Stimulated activated naive CD8-positive, alpha-beta T cell treated with anti-CD3 and anti-CD28 coated beads, Interleukin-15, Interleukin-2, amounts not matched to agents 100 ng/mL and 50 ng/mL, for 24 hours (primary cell): ENCODE measurements around the gene AICDA.
"Not testable (repeated sequence)": the region's sequence is repeated elsewhere in the genome, so short reads cannot be mapped to it uniquely, and the experiment has no call there.

Source experiments
- H3K27ac Mint-ChIP-seq: one replicate; pipeline ENCODE4 v1.8.0; 2021; ENCODE audit warnings: mild to moderate bottlenecking, mixed read lengths
- H3K27me3 Mint-ChIP-seq: one replicate; pipeline ENCODE4 v1.8.0; 2021; ENCODE audit warnings: mixed read lengths
- H3K36me3 Mint-ChIP-seq: one replicate; pipeline ENCODE4 v1.8.0; 2021; ENCODE audit warnings: low read depth, mixed read lengths
- H3K4me1 Mint-ChIP-seq: one replicate; pipeline ENCODE4 v1.8.0; 2021; ENCODE audit warnings: low read depth, mixed read lengths
- H3K4me3 Mint-ChIP-seq: one replicate; pipeline ENCODE4 v1.8.0; 2021; ENCODE audit warnings: mild to moderate bottlenecking, mixed read lengths
- H3K9me3 Mint-ChIP-seq: one replicate; pipeline ENCODE4 v1.8.0; 2021; ENCODE audit warnings: mixed read lengths

The AICDA gene

GRCh38 chr12:8635342-8636006 is 22.8 kb upstream of the AICDA start:
- H3K4me1 Mint-ChIP-seq, H3K27me3 Mint-ChIP-seq, H3K36me3 Mint-ChIP-seq, H3K9me3 Mint-ChIP-seq, H3K27ac Mint-ChIP-seq, H3K4me3 Mint-ChIP-seq: not testable (repeated sequence)

DNA sequence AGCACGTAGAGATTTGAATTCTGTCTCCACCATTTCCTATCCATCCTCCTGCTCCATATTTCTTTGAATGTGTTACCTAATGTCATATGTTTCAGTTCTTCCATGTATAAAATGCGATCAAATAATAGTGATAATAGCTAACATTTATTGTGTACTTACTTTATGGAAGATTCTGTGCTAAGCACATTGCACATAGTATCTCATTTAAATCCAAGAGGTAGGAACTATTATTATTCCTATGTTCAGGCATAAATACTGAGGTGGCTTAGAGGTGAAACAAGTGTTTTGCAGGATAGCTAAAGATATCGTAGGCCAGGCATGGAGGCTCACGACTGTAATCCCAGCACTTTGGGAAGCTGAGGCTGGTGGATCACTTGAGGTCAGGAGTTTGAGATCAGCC is 17.5 kb upstream of the AICDA start:
- H3K9me3 Mint-ChIP-seq: no peaks in the 10 kb centered on the region
- no peaks in the 10 kb centered on the region for H3K36me3 Mint-ChIP-seq
- H3K27ac Mint-ChIP-seq: no peak overlapping the region
- H3K4me3 Mint-ChIP-seq: no peak overlapping the region
- H3K4me1 Mint-ChIP-seq: peaks cover 9% of the 10 kb centered on the region
- H3K27me3 Mint-ChIP-seq: no peaks in the 10 kb centered on the region

DNA sequence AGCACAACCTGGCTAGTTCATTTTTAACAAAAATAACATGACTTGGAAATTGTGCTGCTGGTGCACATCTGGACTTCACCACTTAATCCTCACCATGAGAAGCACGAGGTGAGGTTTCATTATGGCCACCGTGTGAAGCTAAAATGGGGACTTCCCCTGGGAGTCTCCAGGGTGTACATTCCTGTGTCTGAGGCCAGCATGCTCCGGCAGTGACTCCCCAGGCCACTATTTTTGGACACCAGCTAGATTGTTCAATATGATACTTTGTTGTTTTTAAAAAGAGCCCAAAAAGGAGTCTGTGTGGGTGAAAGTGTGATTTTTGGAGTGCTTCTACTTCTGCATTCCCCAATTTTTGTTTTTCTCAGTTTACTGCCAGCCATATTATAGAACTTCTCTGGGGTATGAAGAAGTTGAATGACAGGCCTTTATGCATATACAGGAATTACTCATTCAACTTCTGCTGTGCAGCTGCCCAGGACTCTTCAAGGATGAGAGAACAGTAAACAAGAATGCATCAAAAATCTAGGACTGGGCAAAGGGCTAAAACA is 16.9 kb upstream of the AICDA start:
- H3K27me3 Mint-ChIP-seq: no peaks in the 10 kb centered on the region
- no peaks in the 10 kb centered on the region for H3K9me3 Mint-ChIP-seq
- no peaks in the 10 kb centered on the region for H3K36me3 Mint-ChIP-seq
- no peak overlapping the region for H3K4me3 Mint-ChIP-seq
- peaks cover 9% of the 10 kb centered on the region for H3K4me1 Mint-ChIP-seq
- H3K27ac Mint-ChIP-seq: peak overlapping the region; percentile 22

DNA sequence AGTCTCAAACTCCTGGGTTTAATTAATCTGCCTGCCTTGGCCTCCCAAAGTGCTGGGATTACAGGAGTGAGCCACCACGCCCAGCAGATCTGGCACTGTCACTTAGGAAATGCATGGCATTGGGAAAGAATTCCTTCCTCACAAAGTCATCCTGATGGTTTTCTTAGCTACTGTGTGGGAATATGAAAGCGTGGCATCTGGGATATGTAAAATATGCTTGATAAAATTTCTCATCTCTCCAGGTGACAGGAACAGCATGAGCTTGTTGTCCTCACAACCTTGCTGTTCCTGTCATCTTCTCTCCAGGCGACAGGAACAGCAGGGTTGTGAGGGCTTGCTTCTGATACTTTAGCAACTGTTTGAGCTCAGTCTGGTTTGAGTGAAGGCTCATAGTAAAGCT is 16.1 kb upstream of the AICDA start:
- Mint-ChIP-seq H3K9me3 (no peaks in the 10 kb centered on the region), H3K36me3 (no peaks in the 10 kb centered on the region), H3K4me1 (peaks cover 9% of the 10 kb centered on the region), H3K4me3 (no peak overlapping the region), H3K27ac (no peak overlapping the region), H3K27me3 (no peaks in the 10 kb centered on the region)

DNA sequence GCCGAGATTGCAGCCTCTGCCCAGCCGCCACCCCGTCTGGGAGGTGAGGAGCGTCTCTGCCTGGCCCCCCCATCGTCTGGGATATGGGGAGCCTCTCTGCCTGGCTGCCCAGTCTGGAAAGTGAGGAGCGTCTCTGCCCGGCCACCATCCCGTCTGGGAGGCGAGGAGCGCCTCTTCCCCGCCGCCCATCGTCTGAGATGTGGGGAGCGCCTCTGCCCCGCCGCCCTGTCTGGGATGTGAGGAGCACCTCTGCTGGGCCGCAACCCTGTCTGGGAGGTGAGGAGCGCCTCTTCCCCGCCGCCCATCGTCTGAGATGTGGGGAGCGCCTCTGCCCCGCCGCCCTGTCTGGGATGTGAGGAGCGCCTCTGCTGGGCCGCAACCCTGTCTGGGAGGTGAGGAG is 12.1 kb upstream of the AICDA start:
- H3K27ac Mint-ChIP-seq, H3K36me3 Mint-ChIP-seq, H3K27me3 Mint-ChIP-seq, H3K4me3 Mint-ChIP-seq, H3K4me1 Mint-ChIP-seq, H3K9me3 Mint-ChIP-seq: not testable (repeated sequence)

GRCh38 chr12:8622646-8623045 is 10.0 kb upstream of the AICDA start:
- Mint-ChIP-seq H3K9me3 (no peaks in the 10 kb centered on the region), H3K27me3 (no peaks in the 10 kb centered on the region), H3K4me1 (no peaks in the 10 kb centered on the region), H3K27ac (no peak overlapping the region), H3K36me3 (no peaks in the 10 kb centered on the region), H3K4me3 (no peak overlapping the region)

DNA sequence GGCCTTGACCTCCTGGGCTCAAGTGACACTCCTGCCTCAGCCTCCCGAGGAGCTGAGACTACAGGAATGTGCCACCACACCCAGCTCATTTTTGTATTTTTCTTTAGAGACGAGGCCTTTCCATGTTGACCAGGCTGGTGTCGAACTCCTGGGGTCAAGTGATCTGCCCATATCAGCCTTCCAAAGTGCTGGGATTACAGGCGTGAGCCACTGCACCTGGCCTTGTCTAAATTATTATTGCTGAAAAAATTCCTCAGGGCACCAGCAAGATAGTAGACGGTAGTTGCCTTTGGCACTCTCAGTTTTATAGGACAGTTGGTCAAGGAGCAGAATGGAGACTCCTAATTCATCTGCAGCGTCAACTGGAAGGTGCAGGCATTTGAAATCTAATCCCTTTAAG is 2.5 kb upstream of the AICDA start:
- Mint-ChIP-seq H3K4me3 (no peak overlapping the region), H3K36me3 (no peaks in the 10 kb centered on the region), H3K9me3 (no peaks in the 10 kb centered on the region), H3K4me1 (no peaks in the 10 kb centered on the region), H3K27ac (no peak overlapping the region), H3K27me3 (no peaks in the 10 kb centered on the region)

GRCh38 chr12:8613881-8614280 is 1.2 kb upstream of the AICDA start:
- not testable (repeated sequence) for H3K4me1 Mint-ChIP-seq, H3K27ac Mint-ChIP-seq, H3K9me3 Mint-ChIP-seq, H3K36me3 Mint-ChIP-seq, H3K4me3 Mint-ChIP-seq, H3K27me3 Mint-ChIP-seq

GRCh38 chr12:8609061-8609570 is 3.5 kb downstream of the AICDA start:
- peak overlapping the region; percentile 33 for H3K4me3 Mint-ChIP-seq
- no peak overlapping the region for H3K27ac Mint-ChIP-seq
- H3K27me3 Mint-ChIP-seq: peaks cover 8% of the 10 kb centered on the region
- no peaks in the 10 kb centered on the region for H3K9me3 Mint-ChIP-seq
- no peaks in the 10 kb centered on the region for H3K36me3 Mint-ChIP-seq
- H3K4me1 Mint-ChIP-seq: peaks cover 11% of the 10 kb centered on the region

GRCh38 chr12:8606890-8607289 is 5.8 kb downstream of the AICDA start:
- no peak overlapping the region for H3K27ac Mint-ChIP-seq
- H3K4me3 Mint-ChIP-seq: no peak overlapping the region
- no peaks in the 10 kb centered on the region for H3K9me3 Mint-ChIP-seq
- peaks cover 15% of the 10 kb centered on the region for H3K27me3 Mint-ChIP-seq
- no peaks in the 10 kb centered on the region for H3K36me3 Mint-ChIP-seq
- H3K4me1 Mint-ChIP-seq: peaks cover 11% of the 10 kb centered on the region

DNA sequence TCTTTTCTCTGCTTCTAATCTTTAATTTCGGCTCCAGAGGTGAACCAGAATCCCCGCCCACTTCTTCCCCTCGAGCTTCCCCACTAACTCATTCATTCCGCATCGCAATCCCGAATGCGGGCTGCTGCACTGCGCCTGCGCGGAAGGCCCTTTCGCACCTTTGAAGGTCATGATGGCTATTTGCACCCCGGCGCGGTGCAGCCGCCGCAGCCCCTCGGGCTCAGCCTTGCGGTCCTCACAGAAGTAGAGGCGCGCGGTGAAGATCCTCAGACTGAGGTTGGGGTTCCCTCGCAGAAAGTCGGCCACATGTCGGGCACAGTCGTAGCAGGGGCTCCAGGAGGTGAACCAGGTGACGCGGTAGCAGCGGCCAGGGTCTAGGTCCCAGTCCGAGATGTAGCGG is 7.6 kb downstream of the AICDA start:
- no peaks in the 10 kb centered on the region for H3K36me3 Mint-ChIP-seq
- no peaks in the 10 kb centered on the region for H3K9me3 Mint-ChIP-seq
- peaks cover 11% of the 10 kb centered on the region for H3K4me1 Mint-ChIP-seq
- no peak overlapping the region for H3K27ac Mint-ChIP-seq
- H3K27me3 Mint-ChIP-seq: peaks cover 15% of the 10 kb centered on the region
- H3K4me3 Mint-ChIP-seq: no peak overlapping the region

GRCh38 chr12:8603856-8604255 is 8.8 kb downstream of the AICDA start:
- no peaks in the 10 kb centered on the region for H3K9me3 Mint-ChIP-seq
- no peaks in the 10 kb centered on the region for H3K36me3 Mint-ChIP-seq
- H3K4me1 Mint-ChIP-seq: peaks cover 2% of the 10 kb centered on the region
- no peak overlapping the region for H3K4me3 Mint-ChIP-seq
- peaks cover 15% of the 10 kb centered on the region for H3K27me3 Mint-ChIP-seq
- H3K27ac Mint-ChIP-seq: no peak overlapping the region

- H3K27ac Mint-ChIP-seq: no peak overlapping the region
- no peaks in the 10 kb centered on the region for H3K36me3 Mint-ChIP-seq
- no peaks in the 10 kb centered on the region for H3K4me1 Mint-ChIP-seq
- no peak overlapping the region for H3K4me3 Mint-ChIP-seq
- H3K27me3 Mint-ChIP-seq: peaks cover 15% of the 10 kb centered on the region
- H3K9me3 Mint-ChIP-seq: no peaks in the 10 kb centered on the region
Measured at GRCh38 chr12:8603286-8603685, 9.4 kb downstream of the AICDA start.

DNA sequence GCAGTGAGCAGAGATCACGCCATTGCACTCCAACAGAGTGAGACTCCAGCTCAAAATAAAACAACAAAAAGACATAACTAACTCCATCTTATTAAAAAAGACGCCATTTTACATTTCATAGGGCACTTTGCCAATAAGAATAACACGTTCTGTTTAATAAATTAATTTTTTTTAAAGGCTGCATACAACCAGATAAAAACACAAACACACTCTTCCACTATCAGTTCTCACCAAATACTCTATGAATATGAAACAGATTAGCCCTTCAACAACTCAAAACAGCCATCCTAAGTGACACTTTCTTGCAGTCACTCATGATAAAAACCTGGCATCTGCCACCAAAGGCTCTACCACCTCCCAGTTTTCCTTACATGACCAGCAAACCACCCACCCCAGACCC is 16.1 kb downstream of the AICDA start:
- Mint-ChIP-seq H3K27me3 (no peaks in the 10 kb centered on the region), H3K9me3 (no peaks in the 10 kb centered on the region), H3K36me3 (no peaks in the 10 kb centered on the region), H3K4me3 (no peak overlapping the region), H3K4me1 (no peaks in the 10 kb centered on the region), H3K27ac (no peak overlapping the region)

GRCh38 chr12:8594072-8594471 is 18.6 kb downstream of the AICDA start:
- H3K4me1 Mint-ChIP-seq: peaks cover 13% of the 10 kb centered on the region
- H3K27me3 Mint-ChIP-seq: no peaks in the 10 kb centered on the region
- no peaks in the 10 kb centered on the region for H3K36me3 Mint-ChIP-seq
- H3K4me3 Mint-ChIP-seq: no peak overlapping the region
- H3K27ac Mint-ChIP-seq: no peak overlapping the region
- no peaks in the 10 kb centered on the region for H3K9me3 Mint-ChIP-seq

DNA sequence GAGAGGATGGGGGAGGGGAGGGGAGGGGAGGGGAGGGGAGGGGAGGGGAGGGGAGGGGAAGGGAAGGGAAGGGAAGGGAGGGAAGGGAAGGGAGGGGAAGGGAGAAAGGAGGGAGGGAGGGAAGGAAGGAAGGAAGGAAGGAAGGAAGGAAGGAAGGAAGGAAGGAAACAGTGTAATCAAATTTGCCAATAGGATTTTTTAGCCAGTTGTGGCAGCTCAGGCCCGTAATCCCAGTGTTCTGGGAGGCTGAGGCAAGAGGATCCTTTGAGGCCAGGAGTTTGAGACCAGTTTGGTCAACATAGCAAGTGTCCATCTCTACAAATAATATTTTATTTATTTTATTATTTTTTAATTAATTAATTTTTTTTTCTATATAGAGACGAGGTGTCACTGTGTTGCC is 19.4 kb downstream of the AICDA start:
- Mint-ChIP-seq H3K9me3 (no peaks in the 10 kb centered on the region), H3K36me3 (no peaks in the 10 kb centered on the region), H3K4me1 (peaks cover 13% of the 10 kb centered on the region), H3K4me3 (no peak overlapping the region), H3K27me3 (no peaks in the 10 kb centered on the region), H3K27ac (no peak overlapping the region)
